CD4-positive, alpha-beta T cell treated with Interleukin-10 for 1 hour (primary cell): ENCODE data around the gene GSK3B.
A peak's percentile ranks its signal among the peaks of the same experiment; 100 is the strongest.

Experiments
- DNase-seq: peaks from one replicate; pipeline ENCODE4 v3.0.0-alpha.2; 2020

The GSK3B gene

GRCh38 chr3:119809249-119810017 lies 284.8 kb downstream of the GSK3B start:
- peak; percentile 2 for DNase-seq

GRCh38 chr3:119808843-119809242 lies 285.4 kb downstream of the GSK3B start:
- no peak for DNase-seq

GRCh38 chr3:119808244-119808643 lies 286.0 kb downstream of the GSK3B start:
- DNase-seq: no peak

GRCh38 chr3:119800844-119801243 lies 293.4 kb downstream of the GSK3B start:
- DNase-seq: no peak

GRCh38 chr3:119796785-119797184 lies 297.5 kb downstream of the GSK3B start:
- no peak for DNase-seq

- DNase-seq: no peak
Observed at GRCh38 chr3:119796368-119796767, 297.9 kb downstream of the GSK3B start.

GRCh38 chr3:119795849-119796248 lies 298.4 kb downstream of the GSK3B start:
- DNase-seq: no peak

- DNase-seq: no peak
Observed at GRCh38 chr3:119794971-119795612, 299.2 kb downstream of the GSK3B start.

GRCh38 chr3:119794401-119794800 lies 299.8 kb downstream of the GSK3B start:
- no peak for DNase-seq

- no peak for DNase-seq
Observed at GRCh38 chr3:119792270-119792669, 302.0 kb downstream of the GSK3B start.

GRCh38 chr3:119790369-119790768 lies 303.9 kb downstream of the GSK3B start:
- DNase-seq: no peak

- DNase-seq: no peak
Observed at GRCh38 chr3:119786409-119786808, 307.8 kb downstream of the GSK3B start.

- DNase-seq: no peak
Observed at GRCh38 chr3:119783883-119784282, 310.4 kb downstream of the GSK3B start.

- DNase-seq: no peak
Observed at GRCh38 chr3:119783255-119783654, 311.0 kb downstream of the GSK3B start.

GRCh38 chr3:119782460-119782859 lies 311.8 kb downstream of the GSK3B start:
- DNase-seq: no peak

- DNase-seq: no peak
Observed at GRCh38 chr3:119781330-119782198, 312.7 kb downstream of the GSK3B start, which contains the start of gene NR1I2. NR1I2 (plus strand) TSS chr3:119782101.

GRCh38 chr3:119779731-119780383 lies 314.4 kb downstream of the GSK3B start:
- DNase-seq: no peak

- no peak for DNase-seq
Observed at GRCh38 chr3:119778811-119779210, 315.4 kb downstream of the GSK3B start.

GRCh38 chr3:119778176-119778575 lies 316.1 kb downstream of the GSK3B start:
- no peak for DNase-seq

- DNase-seq: no peak
Observed at GRCh38 chr3:119776304-119776703, 317.9 kb downstream of the GSK3B start.

GRCh38 chr3:119774444-119774843 lies 319.8 kb downstream of the GSK3B start:
- DNase-seq: no peak
